GM19467 (cell line): ENCODE data around the gene IGFN1.
"Not testable (repeated sequence)": the region's sequence is repeated elsewhere in the genome, so short reads cannot be mapped to it uniquely, and the experiment has no call there.

Experiments
- ATAC-seq: cut with Tn5 transposase; IDR thresholded peaks from one replicate; pipeline ENCODE4 v1.9.1; 2021; ENCODE audit warnings: mild to moderate bottlenecking, moderate library complexity; ENCODE audit not compliant: unreplicated experiment

IGFN1 gene

DNA sequence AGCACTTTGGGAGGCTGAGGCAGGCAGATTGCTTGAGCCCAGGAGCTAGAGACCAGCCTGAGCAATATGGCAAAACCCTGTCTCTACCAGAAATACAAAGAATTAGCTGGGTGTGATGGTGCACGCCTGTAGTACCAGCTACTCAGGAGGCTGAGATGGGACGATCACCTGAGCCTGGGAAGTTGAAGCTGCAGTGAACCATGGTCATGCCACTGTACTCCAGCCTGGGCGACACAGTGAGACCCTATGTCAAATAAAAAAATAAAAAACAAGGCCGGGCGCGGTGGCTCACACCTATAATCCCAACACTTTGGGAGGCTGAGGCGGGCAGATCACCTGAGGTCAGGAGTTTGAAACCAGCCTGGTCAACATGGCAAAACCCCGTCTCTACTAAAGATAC lies 27.6 kb upstream of the IGFN1 start:
- not testable (repeated sequence) for ATAC-seq

- ATAC-seq: no peak
These were observed 26.9 kb upstream of the IGFN1 start for GRCh38 chr1:201163707-201164106.

DNA sequence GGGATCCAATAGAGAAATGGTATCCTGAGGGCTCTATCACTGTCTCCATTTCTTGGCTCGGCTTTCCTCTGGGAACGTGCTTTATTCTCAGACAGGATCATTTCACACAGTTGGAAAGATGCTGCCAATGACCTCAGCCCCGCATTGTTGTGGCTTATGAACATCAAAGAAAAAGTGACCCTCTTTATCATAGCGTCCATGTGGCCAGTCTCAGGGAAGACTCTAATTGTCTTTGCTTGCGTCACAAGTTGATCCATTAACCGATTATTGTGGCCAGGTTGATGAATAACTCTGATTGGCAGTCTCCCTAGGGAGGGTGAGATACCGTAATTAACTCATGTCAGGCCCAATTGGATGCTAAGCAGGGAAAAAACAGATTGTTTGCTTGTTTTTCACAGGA lies 26.0 kb upstream of the IGFN1 start:
- no peak for ATAC-seq

DNA sequence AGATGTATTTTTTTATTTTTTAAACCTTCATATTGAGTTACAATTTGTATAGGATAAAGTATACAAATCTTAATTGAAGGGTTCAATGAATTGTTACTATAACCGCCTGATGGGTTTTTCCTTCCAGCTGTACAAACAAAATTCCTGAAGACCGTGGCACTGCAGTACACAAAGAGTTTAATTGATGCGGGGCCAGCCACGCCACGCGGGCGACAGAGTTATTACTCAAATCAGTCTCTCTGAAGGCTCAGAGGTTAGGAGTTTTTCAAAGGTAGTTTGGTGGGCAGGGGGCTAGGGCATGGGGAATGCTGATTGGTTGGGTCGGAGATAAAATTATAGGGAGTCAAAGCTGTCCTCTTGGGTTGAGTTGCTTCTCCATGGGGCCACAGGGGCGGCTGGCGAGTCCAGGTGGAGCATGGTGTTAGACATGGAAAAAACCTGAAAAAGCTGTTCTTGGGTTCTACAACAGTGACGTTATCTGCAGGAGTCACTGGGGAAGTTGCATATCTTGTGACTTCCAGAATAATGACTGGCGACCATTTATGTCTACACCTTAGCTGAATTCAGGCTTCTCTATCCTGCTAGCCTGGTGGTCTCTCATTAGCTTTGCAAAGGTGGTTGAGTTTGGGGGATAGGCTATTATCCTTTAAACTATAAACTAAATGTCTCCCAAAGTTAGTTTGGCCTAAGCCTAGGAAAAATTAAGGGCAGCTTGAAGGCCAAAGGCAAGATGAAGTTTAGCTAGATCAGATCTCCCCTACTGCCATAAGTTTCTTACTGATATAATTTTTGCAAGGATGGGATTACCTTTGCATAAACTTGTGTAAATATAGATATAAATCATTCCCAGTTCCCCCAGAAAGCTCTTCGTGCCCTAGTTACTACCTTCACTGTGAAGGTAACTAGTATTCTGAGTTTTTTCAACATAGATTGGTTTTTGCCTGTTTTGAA lies 23.3 kb upstream of the IGFN1 start:
- no peak for ATAC-seq

DNA sequence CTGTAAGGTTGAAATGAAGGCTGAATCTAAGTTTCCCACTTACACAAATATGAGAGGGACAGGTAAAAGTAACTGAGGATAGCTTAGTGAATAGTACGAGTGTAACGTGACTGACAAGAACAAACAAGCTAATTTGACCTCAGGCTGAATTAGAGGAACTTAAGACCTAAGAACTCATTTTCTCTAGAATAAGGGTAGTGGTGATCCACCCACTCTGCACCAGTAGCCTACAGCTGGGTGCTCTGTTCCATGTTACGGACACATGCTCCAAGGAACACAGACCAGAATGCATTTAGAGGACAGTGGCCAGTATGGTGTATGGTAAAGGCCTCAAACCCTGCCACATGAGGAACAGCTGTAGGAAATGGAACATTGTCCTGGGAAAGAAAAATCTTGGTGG lies 21.4 kb upstream of the IGFN1 start:
- ATAC-seq: no peak

- no peak for ATAC-seq
These were observed 20.6 kb upstream of the IGFN1 start for GRCh38 chr1:201169971-201170532.

GRCh38 chr1:201170533-201171062 lies 20.0 kb upstream of the IGFN1 start:
- peak; percentile 96 for ATAC-seq

DNA sequence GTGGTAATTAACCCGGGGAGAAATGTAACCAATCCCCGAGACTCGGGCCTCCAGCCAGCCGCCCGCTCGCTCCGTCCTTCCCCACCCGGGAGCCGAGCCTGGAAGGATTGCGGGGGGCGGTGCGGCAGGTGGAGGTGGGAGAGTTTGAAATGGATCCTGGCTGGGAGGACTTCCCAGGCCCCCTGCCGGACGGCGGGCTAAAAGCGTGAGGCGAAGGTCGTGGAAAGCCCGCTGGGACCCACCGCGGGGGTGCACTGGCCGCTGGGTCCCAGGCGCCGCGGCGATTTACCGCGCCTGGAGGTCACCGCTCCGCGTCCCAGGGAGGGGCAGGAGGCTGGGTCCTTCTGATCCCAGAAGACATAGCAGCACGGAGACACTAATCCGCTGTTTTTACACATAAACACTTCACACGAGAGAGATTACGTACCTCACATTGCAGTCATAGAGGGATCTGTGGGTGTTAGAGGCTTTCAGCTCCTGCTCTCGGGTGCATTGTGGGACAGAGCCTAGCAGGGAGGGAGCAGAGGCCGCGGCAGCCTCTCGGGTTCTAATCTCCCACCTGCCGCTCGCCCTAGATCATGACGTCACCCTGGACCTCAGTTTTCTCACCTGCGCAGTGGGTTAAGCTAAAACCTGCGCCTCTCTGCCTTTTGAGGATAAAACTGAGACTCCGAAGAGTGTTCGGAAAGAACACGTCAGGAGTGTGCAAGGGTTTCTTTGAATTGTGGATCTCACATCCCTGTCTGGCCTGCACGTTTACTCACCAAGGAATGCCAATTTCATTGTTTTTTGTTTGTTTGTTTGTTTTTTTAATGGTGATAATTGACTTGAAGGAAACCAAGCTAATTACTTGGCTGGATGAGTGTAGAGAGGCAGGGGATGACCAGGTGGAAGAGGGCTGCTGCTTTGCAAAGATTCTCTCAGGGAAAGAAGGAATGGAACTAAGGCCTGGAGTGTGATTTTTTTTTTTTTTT lies 19.3 kb upstream of the IGFN1 start:
- peak; percentile 34 for ATAC-seq

DNA sequence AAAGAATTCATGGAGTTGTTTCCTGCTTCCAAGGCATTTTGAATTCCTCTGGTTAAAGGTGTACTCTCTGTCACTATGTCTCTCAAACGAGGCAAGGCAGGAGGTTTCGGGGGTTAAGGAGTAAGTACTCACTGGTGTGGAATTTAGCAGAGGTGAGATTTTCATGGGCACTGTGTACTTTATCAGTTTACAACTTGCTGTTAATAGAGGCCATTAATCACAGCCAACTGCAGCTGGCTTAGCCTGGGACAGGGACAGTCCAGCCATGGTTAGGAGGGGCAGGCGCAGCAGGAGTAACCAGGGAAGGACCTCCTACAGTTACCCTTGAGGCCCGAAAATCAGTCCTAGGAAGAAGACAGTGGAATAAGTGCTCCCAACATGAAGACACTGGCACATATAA lies 18.3 kb upstream of the IGFN1 start:
- ATAC-seq: no peak

- no peak for ATAC-seq
These were observed 17.5 kb upstream of the IGFN1 start for GRCh38 chr1:201172999-201173610.

DNA sequence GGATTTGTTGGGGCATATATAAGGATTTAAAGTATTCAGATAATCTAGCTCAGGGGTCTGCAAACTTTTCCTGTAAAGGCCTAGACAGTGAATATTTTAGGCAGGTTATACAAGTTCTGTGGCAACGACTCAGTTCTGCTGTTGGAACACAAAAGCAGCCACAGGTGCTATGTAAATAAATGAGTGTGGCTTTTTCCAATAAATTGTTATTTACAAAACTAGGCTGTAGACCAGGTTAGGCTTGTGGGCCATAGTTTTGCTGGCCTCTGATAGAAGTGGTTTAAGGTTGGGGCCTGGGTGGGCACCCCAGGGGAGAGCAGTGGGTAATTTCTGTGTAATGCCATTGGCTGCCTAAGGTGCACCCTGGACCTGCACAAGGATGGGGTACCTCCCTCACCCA lies 16.9 kb upstream of the IGFN1 start:
- ATAC-seq: no peak

DNA sequence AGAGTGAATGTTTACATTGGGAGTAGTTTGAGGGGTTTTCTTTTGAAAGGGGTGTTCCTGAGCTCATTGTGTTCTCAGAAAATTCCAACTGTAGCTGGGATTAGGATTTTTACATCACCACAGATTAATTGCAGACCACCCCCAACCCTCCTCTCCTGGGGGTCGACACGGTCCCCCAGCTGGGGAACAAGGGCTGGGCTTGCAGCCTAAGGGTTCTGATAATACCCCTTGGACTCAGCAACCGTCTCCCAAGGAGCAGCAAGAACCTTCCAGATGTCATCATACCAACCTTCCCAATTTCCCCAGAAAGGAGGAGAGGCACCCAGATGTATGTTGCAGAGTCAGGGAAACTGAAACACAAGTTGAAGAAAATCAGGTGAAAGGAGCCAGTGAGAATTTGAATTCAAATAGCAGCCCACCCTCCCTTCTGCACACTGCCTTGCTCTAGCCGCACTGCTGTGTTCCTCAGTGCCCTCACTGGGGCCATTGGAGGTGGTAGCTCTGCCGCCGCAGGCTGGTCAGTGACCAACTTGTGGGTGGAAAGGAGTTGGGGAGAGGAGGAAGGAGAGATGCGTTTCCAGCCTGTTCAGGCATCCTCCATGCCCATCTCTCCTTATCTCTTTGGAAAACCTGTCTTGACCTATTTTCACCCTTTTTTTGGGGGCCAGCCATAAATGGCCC lies 14.7 kb upstream of the IGFN1 start:
- ATAC-seq: no peak

GRCh38 chr1:201176940-201177339 lies 13.7 kb upstream of the IGFN1 start:
- no peak for ATAC-seq

DNA sequence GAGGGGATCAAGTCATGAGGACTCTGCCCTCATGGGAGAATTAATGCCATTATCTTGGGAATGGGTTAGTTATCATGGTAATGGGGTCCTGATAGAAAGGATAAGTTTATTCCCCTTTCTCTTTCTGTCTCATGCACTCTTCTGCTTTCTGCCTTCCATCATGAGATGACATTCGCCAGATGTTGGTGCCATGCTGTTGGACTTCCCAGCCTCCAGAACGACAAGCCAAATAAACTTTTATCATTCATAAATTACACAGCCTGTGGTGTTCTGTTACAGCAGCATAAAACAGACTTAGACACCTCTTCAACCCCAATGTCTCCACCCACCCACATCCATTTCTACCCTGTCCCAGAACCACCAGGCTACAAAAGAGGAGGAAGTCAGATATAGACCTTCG lies 11.9 kb upstream of the IGFN1 start:
- no peak for ATAC-seq

DNA sequence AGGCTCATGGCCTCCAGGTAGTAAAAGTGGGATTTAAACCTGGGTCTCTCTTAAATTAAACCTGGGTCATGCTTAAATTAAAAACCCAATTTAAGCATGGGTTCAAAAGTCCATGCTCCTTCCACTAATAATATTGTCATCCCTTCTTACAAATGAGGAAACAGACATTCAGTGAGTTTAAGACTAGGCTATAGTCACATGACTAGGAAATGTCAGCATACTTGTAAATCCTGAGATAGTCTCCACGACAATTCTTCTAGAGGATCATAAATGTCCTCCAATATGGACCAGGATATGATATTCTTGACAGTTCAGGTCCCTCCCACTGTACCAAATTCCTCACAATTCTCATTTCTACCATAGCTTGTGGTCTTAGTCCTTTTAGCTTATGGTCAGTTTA lies 10.5 kb upstream of the IGFN1 start:
- no peak for ATAC-seq

DNA sequence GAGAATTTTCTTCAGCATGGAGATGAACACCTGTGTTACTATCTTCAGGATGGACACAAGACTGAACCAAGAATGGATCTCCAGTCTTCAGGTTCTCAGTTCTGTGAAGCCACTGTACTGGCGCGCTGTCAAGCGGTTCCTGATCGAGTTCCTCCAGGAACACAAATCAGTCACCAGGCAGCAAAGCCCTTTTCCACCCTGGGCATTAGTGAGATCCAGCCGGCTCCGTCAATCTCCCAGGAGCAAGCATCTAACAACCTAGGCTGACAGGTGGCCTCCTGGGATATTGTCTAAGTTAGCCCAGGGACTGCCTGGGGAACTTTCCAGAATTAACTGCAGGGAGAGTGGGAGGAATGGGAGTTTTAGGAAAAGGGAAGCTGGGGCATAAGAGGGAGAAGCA lies 9.7 kb upstream of the IGFN1 start:
- no peak for ATAC-seq

GRCh38 chr1:201181323-201181722 lies 9.3 kb upstream of the IGFN1 start:
- ATAC-seq: no peak

DNA sequence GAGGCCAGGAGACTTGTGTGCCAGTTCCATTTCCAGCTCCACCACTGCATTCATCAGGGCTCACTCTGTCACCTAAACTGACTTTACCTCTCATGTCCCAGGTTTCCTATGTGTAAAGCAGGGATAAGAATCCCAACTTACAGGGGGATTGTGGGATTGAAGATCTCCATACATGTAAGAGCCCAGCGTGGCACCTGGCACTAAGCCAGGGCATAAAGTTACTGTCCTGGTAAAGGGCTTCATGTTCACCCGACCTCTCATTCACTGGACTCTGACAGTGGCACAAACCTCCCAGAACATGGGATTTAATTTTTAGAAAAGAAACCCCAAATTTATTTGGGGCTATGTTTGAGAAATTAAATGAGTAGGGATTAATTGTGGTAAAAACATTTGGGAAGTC lies 8.9 kb upstream of the IGFN1 start:
- no peak for ATAC-seq

- no peak for ATAC-seq
These were observed 7.4 kb upstream of the IGFN1 start for GRCh38 chr1:201183209-201183608.

DNA sequence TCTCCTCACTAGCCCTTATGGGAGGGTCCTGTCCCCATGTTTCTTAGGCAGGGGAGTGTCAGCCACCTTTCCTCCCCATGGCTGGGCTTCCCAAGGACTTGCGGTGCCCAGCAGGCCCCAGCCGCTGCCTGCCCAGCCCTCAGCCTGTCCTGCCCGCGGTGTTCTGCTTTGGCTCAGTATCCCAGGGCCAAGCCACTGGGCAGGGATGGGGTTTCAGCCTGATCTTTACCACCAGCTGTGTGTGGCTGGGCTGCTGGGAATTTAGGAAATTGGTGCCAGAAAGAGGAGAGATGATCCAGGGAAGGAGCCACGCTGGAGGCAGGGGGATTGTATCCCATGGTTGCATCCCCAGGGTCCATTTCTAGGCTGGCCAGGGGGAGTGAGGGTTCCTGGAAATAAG lies 6.9 kb upstream of the IGFN1 start:
- ATAC-seq: no peak
